ENCODE measurements around the gene ELN. TPM values are rescaled to one million over a fixed set of nuclear protein-coding genes. Genes with fewer than 3 reads are reported as not detected.
A peak's percentile ranks its signal among the peaks of the same experiment; 100 is the strongest.

The ELN gene
- total RNA-seq, 2 experiments from 2014 or later = not detected

GRCh38 chr7:73992101-73992562, 35.8 kb upstream of the ELN start:
- Mint-ChIP-seq H3K27ac (no peak overlapping the region), H3K4me1 (no peaks in the 10 kb centered on the region), H3K36me3 (ENCODE audit: low read depth) (peaks cover 2% of the 10 kb centered on the region), H3K27me3 (no peaks in the 10 kb centered on the region), H3K4me3 (no peak overlapping the region), H3K9me3 (peaks cover 19% of the 10 kb centered on the region)
- CTCF ChIA-PET = no interaction called here
- POLR2A ChIA-PET = no interaction called here
- no peak for DNase-seq

GRCh38 chr7:73994023-73994422, 34.0 kb upstream of the ELN start:
- no peak for DNase-seq
- ChIA-PET POLR2A (no interaction called here), CTCF (no interaction called here)
- Mint-ChIP-seq H3K4me3 (no peak overlapping the region), H3K36me3 (ENCODE audit: low read depth) (peaks cover 2% of the 10 kb centered on the region), H3K9me3 (peaks cover 19% of the 10 kb centered on the region), H3K27me3 (no peaks in the 10 kb centered on the region), H3K27ac (no peak overlapping the region), H3K4me1 (no peaks in the 10 kb centered on the region)

DNA sequence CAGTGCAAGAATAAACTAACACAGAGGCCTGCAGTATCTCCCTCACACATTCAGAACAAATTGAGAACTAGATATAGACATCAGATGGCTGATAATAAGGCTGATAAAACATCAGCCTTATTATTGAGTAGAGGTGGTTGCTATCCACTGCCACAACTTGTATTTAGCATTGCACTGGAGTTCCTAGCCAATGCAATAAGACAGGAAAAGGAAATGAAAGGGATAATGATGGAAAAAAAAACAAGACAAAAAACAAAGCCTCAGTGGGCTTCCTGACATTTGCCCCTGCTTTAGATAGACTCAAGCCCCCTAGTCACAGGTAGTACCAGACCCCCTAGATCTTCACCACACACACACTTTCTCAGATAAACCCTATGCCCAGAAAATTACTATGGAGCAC, 33.2 kb upstream of the ELN start:
- POLR2A ChIA-PET = no interaction called here
- Mint-ChIP-seq H3K4me1 (no peaks in the 10 kb centered on the region), H3K36me3 (ENCODE audit: low read depth) (peaks cover 2% of the 10 kb centered on the region), H3K9me3 (peaks cover 19% of the 10 kb centered on the region), H3K4me3 (no peak overlapping the region), H3K27me3 (no peaks in the 10 kb centered on the region), H3K27ac (no peak overlapping the region)
- CTCF ChIA-PET = no interaction called here
- no peak for DNase-seq

- no peak for DNase-seq
- Mint-ChIP-seq H3K4me1 (no peaks in the 10 kb centered on the region), H3K36me3 (ENCODE audit: low read depth) (peaks cover 2% of the 10 kb centered on the region), H3K27ac (no peak overlapping the region), H3K9me3 (peaks cover 19% of the 10 kb centered on the region), H3K27me3 (no peaks in the 10 kb centered on the region), H3K4me3 (no peak overlapping the region)
- POLR2A ChIA-PET = no interaction called here
- CTCF ChIA-PET = no interaction called here
Measured at GRCh38 chr7:73995330-73995729, 32.6 kb upstream of the ELN start.

DNA sequence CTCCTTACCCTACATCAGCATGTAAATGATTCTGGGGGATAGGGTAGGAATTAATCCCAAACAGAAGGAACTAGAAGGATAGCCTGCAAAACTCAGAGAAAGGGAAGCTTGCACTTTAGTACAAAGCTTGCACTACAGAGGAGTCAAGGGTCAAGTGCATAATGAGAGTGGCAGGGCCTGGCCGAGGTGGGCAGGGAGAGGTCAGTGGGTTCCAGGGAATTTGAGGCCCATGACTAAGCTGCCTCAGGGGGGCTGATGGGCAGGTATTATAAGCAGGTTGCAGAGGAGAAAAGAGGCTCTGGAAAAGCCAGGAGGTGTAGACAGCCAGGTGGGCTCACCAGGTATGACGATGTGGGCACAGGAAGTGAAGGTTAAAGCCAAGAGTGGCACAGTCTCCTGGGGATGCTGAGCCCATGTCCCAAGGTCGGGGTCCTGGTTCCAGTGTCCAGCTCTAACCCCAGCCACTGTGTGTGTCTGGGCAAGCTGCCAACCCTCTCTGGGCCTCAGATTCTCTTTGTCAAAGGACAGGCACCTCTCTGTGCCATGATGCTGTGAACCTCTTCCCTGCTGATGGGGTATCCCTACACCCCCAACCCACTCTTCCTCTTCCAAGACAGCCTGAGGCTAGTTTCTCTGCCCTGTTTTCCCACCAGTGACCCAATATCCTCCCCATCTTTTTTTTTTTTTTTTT, 32.0 kb upstream of the ELN start:
- Mint-ChIP-seq H3K9me3 (peaks cover 19% of the 10 kb centered on the region), H3K27ac (no peak overlapping the region), H3K4me3 (no peak overlapping the region), H3K4me1 (peaks cover under 1% of the 10 kb centered on the region), H3K36me3 (ENCODE audit: low read depth) (peaks cover 2% of the 10 kb centered on the region), H3K27me3 (no peaks in the 10 kb centered on the region)
- ChIA-PET POLR2A (no interaction called here), CTCF (no interaction called here)
- no peak for DNase-seq

DNA sequence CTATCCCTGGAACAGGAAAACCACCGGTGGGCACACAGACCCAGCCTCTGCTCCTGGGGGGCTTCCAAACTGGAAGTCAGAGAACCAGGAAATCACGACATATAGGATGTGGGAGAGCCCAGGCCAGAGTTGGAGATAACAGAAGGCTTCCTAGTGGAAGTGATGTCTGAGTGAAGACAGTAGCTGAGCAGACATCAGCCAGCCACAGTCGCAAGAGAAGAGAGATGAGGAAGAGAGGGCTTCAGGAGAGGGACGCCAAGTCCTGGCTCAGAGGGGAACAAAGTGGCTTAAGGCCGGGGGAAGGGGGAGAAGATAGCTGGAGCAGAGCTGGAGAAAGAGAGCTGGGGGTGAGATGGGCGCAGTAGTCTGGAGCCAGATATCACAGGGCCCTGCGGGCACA, 30.9 kb upstream of the ELN start:
- Mint-ChIP-seq H3K9me3 (peaks cover 19% of the 10 kb centered on the region), H3K27ac (no peak overlapping the region), H3K36me3 (ENCODE audit: low read depth) (peaks cover 2% of the 10 kb centered on the region), H3K4me1 (peaks cover 10% of the 10 kb centered on the region), H3K4me3 (no peak overlapping the region), H3K27me3 (no peaks in the 10 kb centered on the region)
- DNase-seq = no peak
- CTCF ChIA-PET = no interaction called here
- POLR2A ChIA-PET = no interaction called here

GRCh38 chr7:73999664-74000435, 28.1 kb upstream of the ELN start:
- ChIA-PET POLR2A (no interaction called here), CTCF (interaction anchor here (0.6 to 1.6 kb wide), 2 partner anchors 27 to 195 kb away, joined by 3 to 4 read pairs; no protein-coding TSS in a partner anchor)
- no peak overlapping the region for H3K4me3 Mint-ChIP-seq

GRCh38 chr7:74000489-74001149, 27.4 kb upstream of the ELN start:
- no peak overlapping the region for H3K27ac Mint-ChIP-seq
- H3K36me3 Mint-ChIP-seq (ENCODE audit: low read depth) = no peaks in the 10 kb centered on the region
- no peak overlapping the region for H3K4me3 Mint-ChIP-seq
- CTCF ChIA-PET = interaction anchor here (0.6 to 1.6 kb wide), 2 partner anchors 26 to 196 kb away, joined by 3 to 4 read pairs; no protein-coding TSS in a partner anchor
- H3K27me3 Mint-ChIP-seq = peaks cover 2% of the 10 kb centered on the region
- peaks cover 3% of the 10 kb centered on the region for H3K9me3 Mint-ChIP-seq
- DNase-seq = no peak
- peaks cover 30% of the 10 kb centered on the region for H3K4me1 Mint-ChIP-seq
- POLR2A ChIA-PET = no interaction called here

More at GRCh38 chr7:73999664-74000435, 28.1 kb upstream of the ELN start:
- Mint-ChIP-seq H3K27ac (no peak overlapping the region), H3K9me3 (peaks cover 9% of the 10 kb centered on the region), H3K27me3 (peaks cover 2% of the 10 kb centered on the region), H3K4me1 (peaks cover 30% of the 10 kb centered on the region), H3K36me3 (ENCODE audit: low read depth) (peaks cover 2% of the 10 kb centered on the region)
- no peak for DNase-seq

GRCh38 chr7:74001150-74001494, 26.9 kb upstream of the ELN start:
- peaks cover 2% of the 10 kb centered on the region for H3K27me3 Mint-ChIP-seq

GRCh38 chr7:74002474-74003017, 25.4 kb upstream of the ELN start:
- peaks cover 7% of the 10 kb centered on the region for H3K27me3 Mint-ChIP-seq
- ChIA-PET CTCF (no interaction called here), POLR2A (interaction anchor here (0.5 kb wide), 1 partner anchor 56 kb away, joined by 3 read pairs; no protein-coding TSS in a partner anchor)
- H3K27ac Mint-ChIP-seq = peak overlapping the region; percentile 74
- peak; percentile 62 for DNase-seq
- H3K4me3 Mint-ChIP-seq = peak overlapping the region; percentile 36
- peaks cover 30% of the 10 kb centered on the region for H3K4me1 Mint-ChIP-seq
- no peaks in the 10 kb centered on the region for H3K36me3 Mint-ChIP-seq (ENCODE audit: low read depth)
- no peaks in the 10 kb centered on the region for H3K9me3 Mint-ChIP-seq

More at GRCh38 chr7:74001150-74001494, 26.9 kb upstream of the ELN start:
- Mint-ChIP-seq H3K36me3 (ENCODE audit: low read depth) (no peaks in the 10 kb centered on the region), H3K4me3 (no peak overlapping the region), H3K4me1 (peaks cover 30% of the 10 kb centered on the region), H3K27ac (no peak overlapping the region), H3K9me3 (no peaks in the 10 kb centered on the region)
- ChIA-PET CTCF (no interaction called here), POLR2A (no interaction called here)
- DNase-seq = no peak

DNA sequence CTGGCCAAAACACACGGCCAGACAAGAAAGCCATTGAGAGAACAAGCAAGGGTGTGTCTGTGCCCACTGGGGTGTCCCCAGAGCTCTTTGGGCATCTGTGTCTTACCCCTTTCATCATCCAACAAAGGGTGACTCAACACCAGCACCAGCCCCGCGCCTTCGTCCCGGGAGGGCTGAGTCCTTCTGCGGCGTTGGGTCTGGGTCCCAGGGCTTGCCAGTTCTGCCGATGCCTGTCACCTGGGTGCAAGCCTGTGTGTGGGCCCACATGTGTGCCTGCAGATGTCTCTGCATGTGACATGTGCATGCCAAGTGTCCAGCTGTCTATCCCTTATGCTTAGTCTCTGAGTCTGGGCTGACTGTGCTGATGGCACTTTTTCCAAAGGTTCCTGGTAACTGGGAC, 24.4 kb upstream of the ELN start:
- Mint-ChIP-seq H3K27ac (peak overlapping the region; percentile 63), H3K4me3 (no peak overlapping the region), H3K27me3 (peaks cover 7% of the 10 kb centered on the region), H3K4me1 (peaks cover 30% of the 10 kb centered on the region), H3K9me3 (no peaks in the 10 kb centered on the region), H3K36me3 (ENCODE audit: low read depth) (no peaks in the 10 kb centered on the region)
- ChIA-PET CTCF (no interaction called here), POLR2A (no interaction called here)
- DNase-seq = no peak

DNA sequence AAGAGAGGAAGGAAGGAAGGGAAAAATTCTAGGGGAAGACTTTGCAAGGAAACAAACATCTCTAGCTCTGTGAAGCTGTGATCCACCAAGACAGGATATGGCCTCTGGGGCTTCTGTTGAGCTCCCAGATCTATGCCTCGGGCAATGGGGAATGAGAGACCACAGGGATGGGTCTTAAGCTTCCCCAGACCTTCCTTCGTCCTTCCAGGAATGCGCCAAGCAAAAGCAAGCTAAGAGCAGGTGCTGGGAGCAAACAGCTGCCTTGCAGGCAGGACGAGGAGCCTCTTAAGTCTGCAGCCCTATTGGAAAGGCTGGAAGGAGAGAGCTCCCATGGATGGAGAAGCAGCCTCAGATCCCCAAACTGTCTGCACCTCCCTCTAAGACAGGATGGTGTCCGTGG, 21.9 kb upstream of the ELN start:
- ChIA-PET POLR2A (no interaction called here), CTCF (interaction anchor here (0.6 to 1.4 kb wide), 2 partner anchors 21 to 61 kb away, joined by 4 to 10 read pairs; no protein-coding TSS in a partner anchor)
- Mint-ChIP-seq H3K27me3 (peaks cover 7% of the 10 kb centered on the region), H3K9me3 (no peaks in the 10 kb centered on the region), H3K4me3 (no peak overlapping the region), H3K36me3 (ENCODE audit: low read depth) (no peaks in the 10 kb centered on the region), H3K4me1 (peaks cover 28% of the 10 kb centered on the region), H3K27ac (no peak overlapping the region)
- no peak for DNase-seq

Measured in activated CD4-positive, alpha-beta memory T cell treated with anti-CD3 and anti-CD28 coated beads, Interleukin-2, amount 10 ng/mL, durations not matched to agents 7 days and 5 days (primary cell).